A673 (cell line): ENCODE data around the gene CATSPERB.

ENCODE experiments used
- CTCF ChIP-seq: fragments of 300-800, 200-600 bp; sonication (generic); conservative IDR thresholded peaks from 2 replicates; pipeline ENCODE4 v1.5.1; 2017; ENCODE audit warnings: low read depth, mild to moderate bottlenecking, antibody characterized with exemption, low read length, moderate library complexity, mixed read lengths
- EZH2 ChIP-seq: fragments of 200-600 bp; sonication (generic); IDR thresholded peaks from 2 replicates; pipeline ENCODE4 v1.6.1; 2017; ENCODE audit warnings: borderline replicate concordance, low read depth, mild to moderate bottlenecking, mixed read lengths, antibody characterized with exemption, low read length; ENCODE audit not compliant: poor library complexity, severe bottlenecking

DNA sequence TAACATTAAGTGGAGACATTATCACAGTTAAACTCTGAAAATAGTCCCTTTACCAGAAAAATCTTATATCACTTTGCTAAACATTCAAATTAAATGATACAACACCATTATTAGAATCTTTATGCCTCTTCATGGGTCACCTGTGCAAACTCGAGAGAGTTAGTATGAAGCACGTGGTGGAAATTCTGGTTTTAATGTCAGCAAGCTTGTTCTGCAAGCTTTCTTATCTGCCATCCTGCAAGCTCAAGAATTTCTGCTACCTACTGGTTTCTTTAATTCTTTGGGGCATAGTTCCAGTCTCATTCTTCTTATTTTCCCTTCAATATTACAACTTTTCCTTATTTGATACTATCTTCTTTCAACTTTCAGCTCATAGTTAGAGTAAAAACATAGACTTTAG lies 868 bp downstream of the CATSPERB start:
- no peak for TF ChIP-seq CTCF
- no peak for TF ChIP-seq EZH2
